K562 (cell line): ENCODE measurements around the gene NUP153. TPM values are rescaled to one million over a fixed set of nuclear protein-coding genes. Genes with fewer than 3 reads are reported as not detected.
A peak's percentile ranks its signal among the peaks of the same experiment; 100 is the strongest.

Source experiments
- CHD7 ChIP-seq: fragments of 200-600 bp; sonication (generic); IDR thresholded peaks from one replicate; pipeline ENCODE4 v1.6.1; 2012; ENCODE audit warnings: mild to moderate bottlenecking, low read depth, low read length, inconsistent platforms
- JUND ChIP-seq, 2 experiments: IDR thresholded peaks; 2 replicates in 1 of 2; 3 replicates in 1 of 2; pipeline ENCODE4 v1.6.1; 2011; ENCODE audit warnings: borderline replicate concordance in 2 of 2, low read depth in 2 of 2, low read length in 2 of 2, improper control_type of control experiment in 1 of 2, missing biosample characterization in 1 of 2, missing genetic modification characterization in 1 of 2, missing genetic modification reagents in 1 of 2
- SMAD3 ChIP-seq: fragments of 450-650 bp; formaldehyde crosslinking; conservative IDR thresholded peaks from 2 replicates; pipeline ENCODE4 v1.4.0; 2020; ENCODE audit warnings: mild to moderate bottlenecking
- SMC3 ChIP-seq: conservative IDR thresholded peaks from 2 replicates; pipeline ENCODE4 v1.6.1; 2011; ENCODE audit warnings: low read depth, low read length, improper control_type of control experiment; ENCODE audit not compliant: insufficient read depth
- polyA plus RNA-seq, 8 experiments: library from polyadenylated mRNA; depleted of rRNA in 4 of 8; stranded (reverse) in 5 of 8; unstranded in 3 of 8; fragments of >200 nt; fragmentation: Nextera tagmentation in 2 of 8; fragmentation: Illumina TruSeq in 1 of 8; extraction: Ambion mirVana in 2 of 8; extraction: Trizol in 1 of 8; gene quantifications; 2 replicates each; pipeline versions ENCODE4 v1.2.1 to v1.2.3, GENCODE V29; 2011 to 2014; ENCODE audit warnings: inconsistent platforms in 1 of 8, missing spikeins in 1 of 8
- total RNA-seq, 7 experiments: library from RNA; depleted of rRNA in 6 of 7; stranded (reverse); fragments of >200 nt in 6 of 7; fragmentation: Illumina TruSeq in 2 of 7; extraction: Trizol in 2 of 7; gene quantifications; 2 replicates each; pipeline versions ENCODE4 v1.2.1 to v1.2.3, GENCODE V29; 2011 to 2021; ENCODE audit warnings: low replicate concordance in 1 of 7
- TF ChIP-seq, protein P1 (sequence below), 2 experiments: fragments of 450-650 bp in 1 of 2; sonication (generic) in 1 of 2; formaldehyde crosslinking in 1 of 2; IDR thresholded peaks; 2 replicates each; pipeline versions ENCODE4 v1.7.1 to v1.9.0; 2016 to 2022; ENCODE audit warnings: inconsistent platforms in 1 of 2, mild to moderate bottlenecking in 1 of 2, missing genetic modification reagents in 1 of 2

Gene NUP153
- total and polyA plus RNA-seq, 9 of the 15 experiments (the other 6 are each of a cell fraction or from before 2014, with no cell fraction given) = 21.9 to 110 (median 84.8) TPM

- TF ChIP-seq CHD7 (no peak), JUND (IDR thresholded peaks at IDR 0.05; ENCODE audit: borderline replicate concordance, low read depth, low read length) (peak; percentile 76; the same call in 1 of the 2 replicates), JUND (tag; IDR thresholded peaks at IDR 0.05; ENCODE audit: borderline replicate concordance, low read depth, low read length) (no peak; the same call in 2 of the 3 replicates), SMAD3 (no peak), SMC3 (no peak; the same call in 1 of the 2 replicates)
- TF ChIP-seq, protein P1, sequence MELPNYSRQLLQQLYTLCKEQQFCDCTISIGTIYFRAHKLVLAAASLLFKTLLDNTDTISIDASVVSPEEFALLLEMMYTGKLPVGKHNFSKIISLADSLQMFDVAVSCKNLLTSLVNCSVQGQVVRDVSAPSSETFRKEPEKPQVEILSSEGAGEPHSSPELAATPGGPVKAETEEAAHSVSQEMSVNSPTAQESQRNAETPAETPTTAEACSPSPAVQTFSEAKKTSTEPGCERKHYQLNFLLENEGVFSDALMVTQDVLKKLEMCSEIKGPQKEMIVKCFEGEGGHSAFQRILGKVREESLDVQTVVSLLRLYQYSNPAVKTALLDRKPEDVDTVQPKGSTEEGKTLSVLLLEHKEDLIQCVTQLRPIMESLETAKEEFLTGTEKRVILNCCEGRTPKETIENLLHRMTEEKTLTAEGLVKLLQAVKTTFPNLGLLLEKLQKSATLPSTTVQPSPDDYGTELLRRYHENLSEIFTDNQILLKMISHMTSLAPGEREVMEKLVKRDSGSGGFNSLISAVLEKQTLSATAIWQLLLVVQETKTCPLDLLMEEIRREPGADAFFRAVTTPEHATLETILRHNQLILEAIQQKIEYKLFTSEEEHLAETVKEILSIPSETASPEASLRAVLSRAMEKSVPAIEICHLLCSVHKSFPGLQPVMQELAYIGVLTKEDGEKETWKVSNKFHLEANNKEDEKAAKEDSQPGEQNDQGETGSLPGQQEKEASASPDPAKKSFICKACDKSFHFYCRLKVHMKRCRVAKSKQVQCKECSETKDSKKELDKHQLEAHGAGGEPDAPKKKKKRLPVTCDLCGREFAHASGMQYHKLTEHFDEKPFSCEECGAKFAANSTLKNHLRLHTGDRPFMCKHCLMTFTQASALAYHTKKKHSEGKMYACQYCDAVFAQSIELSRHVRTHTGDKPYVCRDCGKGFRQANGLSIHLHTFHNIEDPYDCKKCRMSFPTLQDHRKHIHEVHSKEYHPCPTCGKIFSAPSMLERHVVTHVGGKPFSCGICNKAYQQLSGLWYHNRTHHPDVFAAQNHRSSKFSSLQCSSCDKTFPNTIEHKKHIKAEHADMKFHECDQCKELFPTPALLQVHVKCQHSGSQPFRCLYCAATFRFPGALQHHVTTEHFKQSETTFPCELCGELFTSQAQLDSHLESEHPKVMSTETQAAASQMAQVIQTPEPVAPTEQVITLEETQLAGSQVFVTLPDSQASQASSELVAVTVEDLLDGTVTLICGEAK (IDR thresholded peaks at IDR 0.05) = peak; percentile 96
- TF ChIP-seq, protein P1 (CRISPR knock-in tag; IDR thresholded peaks at IDR 0.05) = no peak
Observed at GRCh38 chr6:17599877-17600526, 106.7 kb downstream of the NUP153 start, which contains the start of gene FAM8A1 (continued).
